Fibroblast of lung (primary cell): ENCODE data around the gene SMPD3. TPM values are rescaled to one million over a fixed set of nuclear protein-coding genes. Genes with fewer than 3 reads are reported as not detected.

Experiments
- DNase-seq, 2 donors: peaks; one replicate each; pipeline versions ENCODE4 v3.0.0 to v3.0.0-alpha.2; 2010; ENCODE audit warnings: low read depth in 2 of 2
- H2AFZ ChIP-seq: 2 replicates; pipeline ENCODE4 v1.5.1; 2012; ENCODE audit warnings: low read length, control low read depth, inconsistent platforms
- H3K27ac ChIP-seq: 2 replicates; pipeline ENCODE4 v1.5.1; 2011; ENCODE audit warnings: low read length, control low read depth; ENCODE audit not compliant: insufficient read depth
- H3K27me3 ChIP-seq: 2 replicates; pipeline ENCODE4 v1.5.1; 2011; ENCODE audit warnings: mild to moderate bottlenecking, low read length; ENCODE audit not compliant: control insufficient read depth, insufficient read depth
- H3K36me3 ChIP-seq: 2 replicates; pipeline ENCODE4 v1.5.1; 2011; ENCODE audit warnings: low read length; ENCODE audit not compliant: control insufficient read depth, insufficient read depth
- H3K4me1 ChIP-seq: 2 replicates; pipeline ENCODE4 v1.5.1; 2011; ENCODE audit warnings: low read length; ENCODE audit not compliant: control insufficient read depth, insufficient read depth; ENCODE audit errors: extremely low read depth
- H3K4me2 ChIP-seq: 2 replicates; pipeline ENCODE4 v1.5.1; 2011; ENCODE audit warnings: low read length, control low read depth; ENCODE audit not compliant: insufficient read depth; ENCODE audit errors: extremely low read depth
- H3K4me3 ChIP-seq, 4 experiments: fragments of 200-600 bp in 1 of 4; sonication (generic) in 1 of 4; replicated peaks in 1 of 4; 2 replicates each; pipeline ENCODE4 v1.5.1; 2011 to 2016; ENCODE audit warnings: low read length in 4 of 4, low read depth in 3 of 4, mild to moderate bottlenecking in 3 of 4, control low read depth in 2 of 4, inconsistent platforms in 1 of 4, mixed read lengths in 1 of 4; ENCODE audit not compliant: insufficient read depth in 1 of 4; ENCODE audit errors: control extremely low read depth in 1 of 4
- H3K79me2 ChIP-seq: 2 replicates; pipeline ENCODE4 v1.5.1; 2012; ENCODE audit warnings: mild to moderate bottlenecking, low read length, inconsistent platforms; ENCODE audit not compliant: control insufficient read depth, insufficient read depth
- H3K9ac ChIP-seq: 2 replicates; pipeline ENCODE4 v1.5.1; 2011; ENCODE audit warnings: mild to moderate bottlenecking, low read length, control low read depth; ENCODE audit not compliant: insufficient read depth
- H3K9me3 ChIP-seq: 2 replicates; pipeline ENCODE4 v1.5.1; 2012; ENCODE audit warnings: low read depth, low read length; ENCODE audit not compliant: control insufficient read depth, insufficient read depth
- H4K20me1 ChIP-seq: 2 replicates; pipeline ENCODE4 v1.5.1; 2011; ENCODE audit warnings: low read length; ENCODE audit not compliant: control insufficient read depth, insufficient read depth; ENCODE audit errors: extremely low read depth
- EZH2 ChIP-seq: IDR thresholded peaks from 2 replicates; pipeline ENCODE4 v1.5.1; 2012; ENCODE audit warnings: low read length, control low read depth, mild to moderate bottlenecking; ENCODE audit errors: missing control alignments
- polyA plus RNA-seq, 2 donors: library from polyadenylated mRNA; depleted of rRNA in 1 of 2; stranded (reverse) in 1 of 2; unstranded in 1 of 2; fragments of >200 nt; gene quantifications; 2 replicates each; pipeline ENCODE4 v1.2.1, GENCODE V29; 2011 to 2012; ENCODE audit warnings: missing spikeins in 1 of 2
- total RNA-seq: library from RNA; depleted of rRNA; stranded (reverse); fragments of >200 nt; gene quantifications from 2 replicates; pipeline ENCODE4 v1.2.1, GENCODE V29; 2014
- TF ChIP-seq, protein P1 (sequence below), 2 donors: IDR thresholded peaks in 1 of 2; conservative IDR thresholded peaks in 1 of 2; 1 replicate in 1 of 2; 2 replicates in 1 of 2; pipeline ENCODE4 v1.5.1; 2011 to 2012; ENCODE audit warnings: low read length in 2 of 2, control low read depth in 1 of 2, inconsistent platforms in 1 of 2, low read depth in 1 of 2, mild to moderate bottlenecking in 1 of 2

The SMPD3 gene
- total and polyA plus RNA-seq, 2 donors (not counting 1 experiment from before 2014, with no cell fraction given) = under 0.01 to 0.08 TPM

DNA sequence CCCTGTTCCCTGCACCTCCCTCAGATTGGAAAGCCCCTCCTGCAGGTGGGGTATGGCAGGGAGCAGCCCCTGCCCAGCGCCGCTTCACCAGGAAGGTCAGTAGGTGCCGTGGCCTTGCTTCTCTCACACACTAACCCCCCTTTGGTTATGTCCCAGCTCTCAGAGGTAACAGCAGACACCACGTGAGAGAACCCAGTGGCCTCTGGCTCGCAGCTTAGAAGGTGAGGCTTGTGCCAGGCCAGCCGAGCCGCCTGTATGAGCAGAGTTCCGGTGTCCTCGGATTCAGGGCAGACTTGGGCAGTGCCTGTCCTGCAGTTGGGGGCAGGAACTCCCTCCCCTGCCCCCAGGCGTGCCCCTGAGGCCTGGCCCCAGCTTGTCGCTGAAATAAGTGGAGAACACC, 90.4 kb downstream of the SMPD3 start:
- Histone ChIP-seq H4K20me1 (no peaks in the 10 kb centered on the region), H3K4me2 (no peak overlapping the region), H3K4me1 (no peaks in the 10 kb centered on the region), H3K79me2 (no peaks in the 10 kb centered on the region), H3K9me3 (no peaks in the 10 kb centered on the region), H3K27me3 (no peaks in the 10 kb centered on the region), H2AFZ (no peak overlapping the region), H3K36me3 (peaks cover 14% of the 10 kb centered on the region), H3K4me3 (no peak overlapping the region), H3K27ac (no peak overlapping the region), H3K9ac (no peak overlapping the region)
- no peak for DNase-seq
- TF ChIP-seq, protein P1, sequence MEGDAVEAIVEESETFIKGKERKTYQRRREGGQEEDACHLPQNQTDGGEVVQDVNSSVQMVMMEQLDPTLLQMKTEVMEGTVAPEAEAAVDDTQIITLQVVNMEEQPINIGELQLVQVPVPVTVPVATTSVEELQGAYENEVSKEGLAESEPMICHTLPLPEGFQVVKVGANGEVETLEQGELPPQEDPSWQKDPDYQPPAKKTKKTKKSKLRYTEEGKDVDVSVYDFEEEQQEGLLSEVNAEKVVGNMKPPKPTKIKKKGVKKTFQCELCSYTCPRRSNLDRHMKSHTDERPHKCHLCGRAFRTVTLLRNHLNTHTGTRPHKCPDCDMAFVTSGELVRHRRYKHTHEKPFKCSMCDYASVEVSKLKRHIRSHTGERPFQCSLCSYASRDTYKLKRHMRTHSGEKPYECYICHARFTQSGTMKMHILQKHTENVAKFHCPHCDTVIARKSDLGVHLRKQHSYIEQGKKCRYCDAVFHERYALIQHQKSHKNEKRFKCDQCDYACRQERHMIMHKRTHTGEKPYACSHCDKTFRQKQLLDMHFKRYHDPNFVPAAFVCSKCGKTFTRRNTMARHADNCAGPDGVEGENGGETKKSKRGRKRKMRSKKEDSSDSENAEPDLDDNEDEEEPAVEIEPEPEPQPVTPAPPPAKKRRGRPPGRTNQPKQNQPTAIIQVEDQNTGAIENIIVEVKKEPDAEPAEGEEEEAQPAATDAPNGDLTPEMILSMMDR (conservative IDR thresholded peaks at IDR 0.05 in 1 of 2, IDR thresholded peaks at IDR 0.05 in 1 of 2; ENCODE audit: low read depth in 1 of 2, low read length in 2 of 2) = no peak
- no peak for TF ChIP-seq EZH2

DNA sequence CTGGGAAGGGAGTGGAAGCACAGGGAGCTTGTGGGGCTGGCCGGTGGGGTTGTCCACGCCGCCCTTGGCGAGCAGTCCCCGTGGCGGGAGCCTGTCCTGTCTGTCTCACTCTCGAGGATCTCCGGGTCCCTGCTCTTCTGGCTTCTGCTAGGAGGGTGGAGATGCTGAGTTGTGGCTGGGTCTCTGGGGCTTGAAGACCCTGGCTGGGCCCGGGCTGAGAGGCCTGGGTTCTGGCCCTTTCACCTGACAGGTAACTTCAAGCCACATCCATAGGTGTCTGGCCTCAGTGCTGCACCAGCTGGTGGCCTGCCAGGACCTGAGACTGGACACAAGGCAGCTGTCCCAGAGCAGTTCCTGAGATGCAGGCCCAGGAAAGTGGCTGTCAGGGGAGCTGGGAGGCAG, 90.8 kb downstream of the SMPD3 start:
- H3K36me3 ChIP-seq = peaks cover 14% of the 10 kb centered on the region
- no peak overlapping the region for H2AFZ ChIP-seq
- H3K9ac ChIP-seq = no peak overlapping the region
- TF ChIP-seq, protein P1 (conservative IDR thresholded peaks at IDR 0.05 in 1 of 2, IDR thresholded peaks at IDR 0.05 in 1 of 2; ENCODE audit: low read depth in 1 of 2, low read length in 2 of 2) = no peak
- no peak for TF ChIP-seq EZH2
- no peak overlapping the region for H3K27ac ChIP-seq
- no peak overlapping the region for H3K4me3 ChIP-seq
- H3K79me2 ChIP-seq = no peaks in the 10 kb centered on the region
- no peaks in the 10 kb centered on the region for H3K4me1 ChIP-seq
- no peaks in the 10 kb centered on the region for H4K20me1 ChIP-seq
- H3K4me2 ChIP-seq = no peak overlapping the region
- H3K27me3 ChIP-seq = no peaks in the 10 kb centered on the region
- no peak for DNase-seq
- H3K9me3 ChIP-seq = no peaks in the 10 kb centered on the region

DNA sequence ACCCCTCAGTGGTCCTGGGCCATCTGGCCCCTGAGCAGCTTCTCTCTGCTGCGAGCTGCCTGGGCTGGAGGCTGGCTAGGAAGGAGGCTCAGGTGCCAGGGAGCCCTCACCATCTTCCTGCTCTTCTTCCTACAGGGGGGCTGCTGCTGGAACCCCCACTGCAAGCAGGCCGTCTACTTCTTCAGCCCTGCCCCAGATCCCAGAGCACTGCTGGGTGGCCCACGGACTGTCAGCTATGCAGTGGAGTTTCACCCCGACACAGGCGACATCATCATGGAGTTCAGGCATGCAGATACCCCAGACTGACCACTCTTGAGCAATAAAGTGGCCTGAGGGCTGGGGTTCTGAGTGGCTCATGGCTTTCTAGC, 91.4 kb downstream of the SMPD3 start:
- Histone ChIP-seq H3K4me3 (no peak overlapping the region), H3K27ac (no peak overlapping the region), H4K20me1 (no peaks in the 10 kb centered on the region), H3K9me3 (no peaks in the 10 kb centered on the region), H2AFZ (no peak overlapping the region), H3K79me2 (no peaks in the 10 kb centered on the region), H3K27me3 (no peaks in the 10 kb centered on the region), H3K9ac (no peak overlapping the region), H3K4me1 (no peaks in the 10 kb centered on the region), H3K36me3 (peaks cover 17% of the 10 kb centered on the region), H3K4me2 (no peak overlapping the region)
- DNase-seq = no peak
- TF ChIP-seq, protein P1 (conservative IDR thresholded peaks at IDR 0.05 in 1 of 2, IDR thresholded peaks at IDR 0.05 in 1 of 2; ENCODE audit: low read depth in 1 of 2, low read length in 2 of 2) = no peak
- TF ChIP-seq EZH2 = no peak
